ENCODE data around the gene SAGE1. TPM values are rescaled to one million over a fixed set of nuclear protein-coding genes. Genes with fewer than 3 reads are reported as not detected.
"Not testable (repeated sequence)": the region's sequence is repeated elsewhere in the genome, so short reads cannot be mapped to it uniquely, and the experiment has no call there.

The SAGE1 gene
- polyA plus RNA-seq, 1 donor from 2014 or later = not detected

GRCh38 chrX:135888230-135888629 lies 5.3 kb upstream of the SAGE1 start:
- H3F3A ChIP-seq (ENCODE audit: insufficient read depth, low read length, poor library complexity, severe bottlenecking) = not testable (repeated sequence)

DNA sequence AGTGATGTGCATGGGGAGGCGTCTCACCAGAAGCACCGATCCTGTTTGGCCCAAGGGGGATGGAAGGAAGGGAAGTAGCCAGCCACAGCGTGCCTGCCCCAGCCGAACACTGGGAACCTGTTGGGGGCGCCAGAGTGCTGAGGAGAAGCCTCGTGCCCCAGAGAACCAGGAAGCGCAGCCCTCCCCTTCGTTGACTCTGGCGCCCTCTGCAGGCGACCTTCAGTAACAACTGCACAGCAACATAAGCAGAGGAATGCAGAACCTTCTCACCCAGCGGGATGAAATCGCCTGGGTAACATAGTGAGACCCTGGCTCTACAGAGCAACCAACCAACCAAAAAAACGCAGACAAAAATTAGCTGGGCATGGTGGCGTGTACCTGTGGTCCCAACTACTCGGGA lies 4.5 kb upstream of the SAGE1 start:
- not testable (repeated sequence) for H3K4me2 ChIP-seq (ENCODE audit: low read length); H3K79me2 ChIP-seq (replicated peaks; ENCODE audit: insufficient read depth, low read length); H3K27me3 ChIP-seq (ENCODE audit: insufficient read depth, low read depth, low read length); H3K4me3 ChIP-seq (ENCODE audit: low read length); H3K36me3 ChIP-seq (ENCODE audit: insufficient read depth, low read length); H2AFZ ChIP-seq (ENCODE audit: low read depth, low read length); H3K9ac ChIP-seq (ENCODE audit: low read length); H3K9me2 ChIP-seq (ENCODE audit: insufficient read depth, low read length); H3F3A ChIP-seq (ENCODE audit: insufficient read depth, low read length, poor library complexity, severe bottlenecking); H3K9me3 ChIP-seq (ENCODE audit: low read length); H3K27ac ChIP-seq (ENCODE audit: low read length); H4K20me1 ChIP-seq (ENCODE audit: insufficient read depth)

More at GRCh38 chrX:135888230-135888629, 5.3 kb upstream of the SAGE1 start:
- H3K27ac ChIP-seq (ENCODE audit: low read length); H3K9me3 ChIP-seq (ENCODE audit: low read length); H2AFZ ChIP-seq (ENCODE audit: low read depth, low read length); H3K79me2 ChIP-seq (replicated peaks; ENCODE audit: insufficient read depth, low read length); H4K20me1 ChIP-seq (ENCODE audit: insufficient read depth); H3K9ac ChIP-seq (ENCODE audit: low read length); H3K4me2 ChIP-seq (ENCODE audit: low read length); H3K36me3 ChIP-seq (ENCODE audit: insufficient read depth, low read length); H3K4me3 ChIP-seq (ENCODE audit: low read length); H3K27me3 ChIP-seq (ENCODE audit: insufficient read depth, low read depth, low read length); H3K9me2 ChIP-seq (ENCODE audit: insufficient read depth, low read length): not testable (repeated sequence)

DNA sequence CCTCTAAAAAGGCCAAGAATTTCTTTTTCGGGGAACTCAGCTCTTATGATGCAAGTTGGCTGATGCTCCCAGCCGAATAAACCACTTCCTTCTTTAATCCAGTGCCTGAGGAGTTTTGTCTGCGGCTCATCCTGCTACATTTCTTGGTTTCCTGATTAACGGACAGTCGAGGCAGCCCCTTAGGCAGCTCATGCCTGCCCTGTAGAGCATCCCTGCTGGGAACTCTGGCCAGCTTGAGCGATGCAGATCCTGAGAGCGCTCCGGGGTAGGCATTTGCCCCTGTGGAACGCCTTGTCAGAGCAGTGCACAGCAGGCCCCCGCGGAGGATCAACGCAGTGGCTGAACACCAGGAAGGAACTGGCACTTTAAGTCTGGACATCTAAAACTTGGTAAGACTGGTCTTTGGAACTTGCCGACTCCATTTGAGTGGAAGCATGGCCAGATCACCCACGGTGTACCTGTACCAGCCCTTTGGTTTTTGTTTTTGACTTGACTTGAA lies 3.4 kb upstream of the SAGE1 start:
- H3K27me3 ChIP-seq (ENCODE audit: insufficient read depth, low read depth, low read length) = no peaks in the 10 kb centered on the region
- no peaks in the 10 kb centered on the region for H3K9me3 ChIP-seq (ENCODE audit: low read length)
- H3K9ac ChIP-seq (ENCODE audit: low read length) = no peak overlapping the region
- no peak overlapping the region for H3K4me3 ChIP-seq (ENCODE audit: low read length)
- no peaks in the 10 kb centered on the region for H3K9me2 ChIP-seq (ENCODE audit: insufficient read depth, low read length)
- no peaks in the 10 kb centered on the region for H3F3A ChIP-seq (ENCODE audit: insufficient read depth, low read length, poor library complexity, severe bottlenecking)
- H3K36me3 ChIP-seq (ENCODE audit: insufficient read depth, low read length) = no peaks in the 10 kb centered on the region
- H3K4me2 ChIP-seq (ENCODE audit: low read length) = no peak overlapping the region
- no peak overlapping the region for H3K27ac ChIP-seq (ENCODE audit: low read length)
- H4K20me1 ChIP-seq (ENCODE audit: insufficient read depth) = no peaks in the 10 kb centered on the region
- no peaks in the 10 kb centered on the region for H3K79me2 ChIP-seq (replicated peaks; ENCODE audit: insufficient read depth, low read length)
- no peak for TF ChIP-seq TAF1 (IDR thresholded peaks at IDR 0.05; ENCODE audit: low read depth)
- no peak for TF ChIP-seq SMC3 (conservative IDR thresholded peaks at IDR 0.05; ENCODE audit: poor library complexity)
- TF ChIP-seq EZH2 (IDR thresholded peaks at IDR 0.05; ENCODE audit: borderline replicate concordance, insufficient read depth, low read length, poor library complexity, severe bottlenecking) = no peak
- no peak for TF ChIP-seq POLR2AphosphoS5 (IDR thresholded peaks at IDR 0.05)
- TF ChIP-seq MXI1 (conservative IDR thresholded peaks at IDR 0.05; ENCODE audit: poor library complexity, severe bottlenecking) = no peak
- no peak for TF ChIP-seq CTCF (IDR thresholded peaks at IDR 0.05; ENCODE audit: poor library complexity, severe bottlenecking)
- TF ChIP-seq REST (IDR thresholded peaks at IDR 0.05; ENCODE audit: borderline replicate concordance) = no peak
- no peak for TF ChIP-seq EP300 (conservative IDR thresholded peaks at IDR 0.05; ENCODE audit: poor library complexity, severe bottlenecking)
- TF ChIP-seq RAD21 (conservative IDR thresholded peaks at IDR 0.05) = no peak
- no peak overlapping the region for H2AFZ ChIP-seq (ENCODE audit: low read depth, low read length)
